ENCODE data around the gene PDZRN3. TPM values are rescaled to one million over a fixed set of nuclear protein-coding genes. Genes with fewer than 3 reads are reported as not detected.
A peak's percentile ranks its signal among the peaks of the same experiment; 100 is the strongest.

Gene PDZRN3
- total and polyA plus RNA-seq, 7 donors, result 2.5 to 39.3 (median 16.0) TPM

GRCh38 chr3:73504239-73504638 lies 120.5 kb downstream of the PDZRN3 start:
- Histone ChIP-seq H3K27ac (peak overlapping the region; percentile 63), H3K4me3 (peak overlapping the region; percentile 42), H3K27me3 (ENCODE audit: insufficient read depth in 3 of 3, low read length in 2 of 3) (no peaks in the 10 kb centered on the region), H3K4me1 (peaks cover 55% of the 10 kb centered on the region), H3K9me3 (no peaks in the 10 kb centered on the region), H3K36me3 (ENCODE audit: insufficient read depth in 1 of 2, low read depth in 1 of 2) (no peaks in the 10 kb centered on the region)
- WGBS, 3 donors, result 42 to 52% (median 50%) methylated on average over 3 of the region's 3 CpGs
- no peak for TF ChIP-seq CTCF (IDR thresholded peaks at IDR 0.05)
- peak in 1 of 4 donors; percentile 4 for ATAC-seq
- intact Hi-C loops (cut with DNase I), result loop anchor here in 1 of 2 donors (10.0 kb wide), 1 partner anchor 221 kb away; no protein-coding TSS in a partner anchor
- no peak for DNase-seq

GRCh38 chr3:73503781-73504180 lies 121.0 kb downstream of the PDZRN3 start:
- WGBS, 3 donors, result 27 to 44% (median 34%) methylated on average over 4 of the region's 4 CpGs
- no peak for DNase-seq
- peak overlapping the region; percentile 63 for H3K27ac ChIP-seq
- H3K4me3 ChIP-seq, result peak overlapping the region; percentile 42
- no peaks in the 10 kb centered on the region for H3K9me3 ChIP-seq
- ATAC-seq, result peak in 1 of 4 donors; percentile 21
- no peak for TF ChIP-seq CTCF (IDR thresholded peaks at IDR 0.05)
- H3K36me3 ChIP-seq (ENCODE audit: insufficient read depth in 1 of 2, low read depth in 1 of 2), result no peaks in the 10 kb centered on the region
- H3K4me1 ChIP-seq, result peaks cover 50% of the 10 kb centered on the region
- no peaks in the 10 kb centered on the region for H3K27me3 ChIP-seq (ENCODE audit: insufficient read depth in 3 of 3, low read length in 2 of 3)
- intact Hi-C loops (cut with DNase I), result loop anchor here in 1 of 2 donors (2.0 to 10.0 kb wide), 2 partner anchors 47 to 221 kb away; no protein-coding TSS in a partner anchor

GRCh38 chr3:73502609-73503583 lies 121.8 kb downstream of the PDZRN3 start:
- Histone ChIP-seq H3K36me3 (ENCODE audit: insufficient read depth in 1 of 2, low read depth in 1 of 2) (no peaks in the 10 kb centered on the region), H3K9me3 (no peaks in the 10 kb centered on the region), H3K27ac (peak overlapping the region; percentile 63), H3K27me3 (ENCODE audit: insufficient read depth in 3 of 3, low read length in 2 of 3) (no peaks in the 10 kb centered on the region), H3K4me1 (peaks cover 43% of the 10 kb centered on the region), H3K4me3 (peak overlapping the region; percentile 42)
- peak; percentile 87 for TF ChIP-seq CTCF (IDR thresholded peaks at IDR 0.05)
- peak; percentile 77 to 88 (median 84) for ATAC-seq
- intact Hi-C loops (cut with DNase I), result loop anchor here (1.0 to 10.0 kb wide), 3 partner anchors 46 to 402 kb away; no protein-coding TSS in a partner anchor
- peak; percentile 54 to 80 for DNase-seq
- WGBS, 3 donors, result 23 to 40% (median 23%) methylated on average over 6 of the region's 6 CpGs

- Histone ChIP-seq H3K36me3 (ENCODE audit: insufficient read depth in 1 of 2, low read depth in 1 of 2) (no peaks in the 10 kb centered on the region), H3K4me3 (no peak overlapping the region), H3K9me3 (no peaks in the 10 kb centered on the region), H3K27ac (no peak overlapping the region), H3K27me3 (ENCODE audit: insufficient read depth in 3 of 3, low read length in 2 of 3) (no peaks in the 10 kb centered on the region), H3K4me1 (peaks cover 43% of the 10 kb centered on the region)
- TF ChIP-seq CTCF (IDR thresholded peaks at IDR 0.05), result no peak
- 89 to 100% (median 92%) methylated on average over 1 of the region's 1 CpG for WGBS, 3 donors
- DNase-seq, result no peak
- ATAC-seq, result no peak
- intact Hi-C loops (cut with DNase I), result loop anchor here in 1 of 2 donors (10.0 kb wide), 1 partner anchor 224 kb away; no protein-coding TSS in a partner anchor
These were observed 124.4 kb downstream of the PDZRN3 start for GRCh38 chr3:73500321-73500720.

All from psoas muscle (tissue), 8 donors.